Upper lobe of right lung (tissue), 1 donor: Measurements from ENCODE around the gene TBCA. TPM values are rescaled to one million over a fixed set of nuclear protein-coding genes. Genes with fewer than 3 reads are reported as not detected.
"Not testable (repeated sequence)": the region's sequence is repeated elsewhere in the genome, so short reads cannot be mapped to it uniquely, and the experiment has no call there.

Source experiments
- ATAC-seq: fragments of 200-7000 bp; cut with Tn5 transposase; one replicate; pipeline ENCODE4 v1.9.1; 2020; ENCODE audit warnings: mild to moderate bottlenecking, moderate library complexity
- DNase-seq: peaks from one replicate; pipeline ENCODE4 v3.0.0-alpha.2; 2020
- H3K27ac ChIP-seq: fragments of 200-600 bp; one replicate; pipeline ENCODE4 v1.8.0; 2022
- H3K27me3 ChIP-seq: fragments of 200-600 bp; one replicate; pipeline ENCODE4 v1.8.0; 2022; ENCODE audit warnings: mild to moderate bottlenecking
- H3K36me3 ChIP-seq: fragments of 200-600 bp; one replicate; pipeline ENCODE4 v1.8.0; 2022
- H3K4me1 ChIP-seq: fragments of 200-600 bp; one replicate; pipeline ENCODE4 v1.8.0; 2022
- H3K4me3 ChIP-seq: fragments of 200-600 bp; one replicate; pipeline ENCODE4 v1.8.0; 2022; ENCODE audit warnings: mild to moderate bottlenecking
- H3K9me3 ChIP-seq: fragments of 200-600 bp; one replicate; pipeline ENCODE4 v1.8.0; 2022
- CTCF ChIP-seq: fragments of 200-600 bp; IDR thresholded peaks from one replicate; pipeline ENCODE4 v1.8.0; 2022; ENCODE audit warnings: antibody characterized with exemption
- intact Hi-C: fragments of 100-400 bp; cut with DNase I; formaldehyde crosslinking; loops from one replicate; pipeline ENCODE4 v1.11.0; 2022
- total RNA-seq: library from RNA; stranded (reverse); fragmentation: NEBNext Ultra II Directional; extraction: Animal tissue kit (Norgen Biotek cat#: 25700); gene quantifications from one replicate; pipeline ENCODE4 v1.2.1, GENCODE V29; 2021
- donor health status: DM: no; HTN: yes; CAD: no; lungs with severe emphysema.

TBCA gene
- total RNA-seq, 1 donor from 2014 or later, result 120 TPM

GRCh38 chr5:77719666-77720363, 56.3 kb downstream of the TBCA start:
- TF ChIP-seq CTCF, result no peak
- intact Hi-C loops, result no loop called here
- ATAC-seq, result no peak

GRCh38 chr5:77718934-77719610, 57.1 kb downstream of the TBCA start:
- DNase-seq (no peak), ATAC-seq (no peak)
- H3K9me3 ChIP-seq, result no peaks in the 10 kb centered on the region
- H3K4me1 ChIP-seq, result no peaks in the 10 kb centered on the region
- intact Hi-C loops, result no loop called here
- H3K4me3 ChIP-seq, result no peak overlapping the region
- no peaks in the 10 kb centered on the region for H3K36me3 ChIP-seq
- TF ChIP-seq CTCF, result no peak
- no peak overlapping the region for H3K27ac ChIP-seq
- no peaks in the 10 kb centered on the region for H3K27me3 ChIP-seq

More at GRCh38 chr5:77719666-77720363, 56.3 kb downstream of the TBCA start:
- no peaks in the 10 kb centered on the region for H3K27me3 ChIP-seq
- H3K9me3 ChIP-seq, result no peaks in the 10 kb centered on the region
- no peak overlapping the region for H3K4me3 ChIP-seq
- H3K36me3 ChIP-seq, result no peaks in the 10 kb centered on the region
- DNase-seq, result no peak
- no peaks in the 10 kb centered on the region for H3K4me1 ChIP-seq
- no peak overlapping the region for H3K27ac ChIP-seq

- no peak for TF ChIP-seq CTCF
- intact Hi-C loops, result no loop called here
- H3K4me1 ChIP-seq, result no peaks in the 10 kb centered on the region
- peaks cover 28% of the 10 kb centered on the region for H3K36me3 ChIP-seq
- H3K27me3 ChIP-seq, result no peaks in the 10 kb centered on the region
- no peak overlapping the region for H3K4me3 ChIP-seq
- ATAC-seq (no peak), DNase-seq (no peak)
- H3K9me3 ChIP-seq, result no peaks in the 10 kb centered on the region
- H3K27ac ChIP-seq, result no peak overlapping the region
These were observed 66.0 kb downstream of the TBCA start for GRCh38 chr5:77709993-77710685.

- no peak overlapping the region for H3K4me3 ChIP-seq
- no peaks in the 10 kb centered on the region for H3K9me3 ChIP-seq
- no peaks in the 10 kb centered on the region for H3K4me1 ChIP-seq
- ATAC-seq (no peak), DNase-seq (no peak)
- no peak overlapping the region for H3K27ac ChIP-seq
- TF ChIP-seq CTCF, result no peak
- intact Hi-C loops, result no loop called here
- peaks cover 36% of the 10 kb centered on the region for H3K36me3 ChIP-seq
- no peaks in the 10 kb centered on the region for H3K27me3 ChIP-seq
These were observed 66.8 kb downstream of the TBCA start for GRCh38 chr5:77709340-77709739.

GRCh38 chr5:77707791-77708190, 68.3 kb downstream of the TBCA start:
- no peak overlapping the region for H3K27ac ChIP-seq
- no peaks in the 10 kb centered on the region for H3K9me3 ChIP-seq
- ATAC-seq, result no peak
- H3K36me3 ChIP-seq, result peaks cover 52% of the 10 kb centered on the region
- TF ChIP-seq CTCF, result no peak
- H3K4me1 ChIP-seq, result no peaks in the 10 kb centered on the region
- H3K4me3 ChIP-seq, result no peak overlapping the region
- DNase-seq, result no peak
- intact Hi-C loops, result no loop called here
- H3K27me3 ChIP-seq, result no peaks in the 10 kb centered on the region

GRCh38 chr5:77699569-77699968, 76.6 kb downstream of the TBCA start:
- H3K36me3 ChIP-seq, result peaks cover 38% of the 10 kb centered on the region
- ATAC-seq, DNase-seq, H3K27ac ChIP-seq, intact Hi-C loops, H3K4me3 ChIP-seq, H3K27me3 ChIP-seq, H3K9me3 ChIP-seq, H3K4me1 ChIP-seq: not testable (repeated sequence)
